NB4 (cell line): Measurements from ENCODE around the gene GPR55.

ENCODE experiments used
- DNase-seq: peaks from one replicate; pipeline ENCODE4 v3.0.0; 2010; ENCODE audit warnings: low read depth
- H3K4me3 ChIP-seq: one replicate; pipeline ENCODE4 v1.5.1; 2011; ENCODE audit warnings: mild to moderate bottlenecking, low read depth, low read length, moderate library complexity
- MYC ChIP-seq: IDR thresholded peaks from 2 replicates; pipeline ENCODE4 v1.6.1; 2011; ENCODE audit warnings: low read depth, low read length
- POLR2A ChIP-seq: IDR thresholded peaks from 2 replicates; pipeline ENCODE4 v1.6.1; 2011; ENCODE audit warnings: mild to moderate bottlenecking; ENCODE audit not compliant: insufficient read length; ENCODE audit errors: extremely low read depth
- TF ChIP-seq, protein P1 (sequence below): IDR thresholded peaks from 2 replicates; pipeline ENCODE4 v1.6.1; 2011; ENCODE audit warnings: low read depth, low read length
- TF ChIP-seq, protein P2 (sequence below): IDR thresholded peaks from one replicate; pipeline ENCODE4 v1.5.1; 2012; ENCODE audit warnings: low read depth, low read length

The GPR55 gene

DNA sequence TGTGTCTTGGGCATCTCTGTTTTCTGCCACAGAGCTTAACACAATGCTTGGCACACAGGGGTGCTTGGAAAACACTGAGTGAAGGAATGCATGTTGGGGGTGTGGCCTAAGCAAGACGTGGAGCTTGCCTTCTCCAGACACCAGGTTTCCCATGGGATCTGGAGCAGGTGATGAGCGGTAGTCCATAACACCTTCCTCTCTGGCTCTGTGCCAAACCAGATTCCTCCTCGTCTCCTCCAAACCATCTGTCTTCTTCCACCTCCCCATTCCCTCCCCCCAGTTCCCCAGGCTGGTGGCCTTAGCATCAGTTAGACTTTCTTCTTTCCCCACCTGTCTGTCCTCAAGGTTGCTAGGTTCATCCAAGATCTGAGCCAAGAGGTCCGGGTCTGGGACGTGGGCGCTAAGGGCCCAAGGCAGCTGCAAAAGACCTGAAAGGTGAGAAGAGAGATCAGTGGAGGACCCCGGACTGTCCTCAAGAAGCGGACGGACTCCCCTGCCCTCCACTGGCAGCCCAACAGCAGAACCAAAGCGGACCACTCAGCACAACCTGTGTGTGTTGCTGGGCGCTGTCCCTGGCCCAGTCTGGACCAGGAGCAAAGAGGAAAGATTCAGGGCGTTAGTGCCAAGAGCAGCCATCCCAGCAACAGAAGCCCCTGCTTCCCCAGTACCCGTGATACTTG is 61.5 kb downstream of the GPR55 start:
- TF ChIP-seq MYC (no peak), POLR2A (no peak)
- TF ChIP-seq, protein P1, sequence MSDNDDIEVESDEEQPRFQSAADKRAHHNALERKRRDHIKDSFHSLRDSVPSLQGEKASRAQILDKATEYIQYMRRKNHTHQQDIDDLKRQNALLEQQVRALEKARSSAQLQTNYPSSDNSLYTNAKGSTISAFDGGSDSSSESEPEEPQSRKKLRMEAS: no peak
- TF ChIP-seq, protein P2, sequence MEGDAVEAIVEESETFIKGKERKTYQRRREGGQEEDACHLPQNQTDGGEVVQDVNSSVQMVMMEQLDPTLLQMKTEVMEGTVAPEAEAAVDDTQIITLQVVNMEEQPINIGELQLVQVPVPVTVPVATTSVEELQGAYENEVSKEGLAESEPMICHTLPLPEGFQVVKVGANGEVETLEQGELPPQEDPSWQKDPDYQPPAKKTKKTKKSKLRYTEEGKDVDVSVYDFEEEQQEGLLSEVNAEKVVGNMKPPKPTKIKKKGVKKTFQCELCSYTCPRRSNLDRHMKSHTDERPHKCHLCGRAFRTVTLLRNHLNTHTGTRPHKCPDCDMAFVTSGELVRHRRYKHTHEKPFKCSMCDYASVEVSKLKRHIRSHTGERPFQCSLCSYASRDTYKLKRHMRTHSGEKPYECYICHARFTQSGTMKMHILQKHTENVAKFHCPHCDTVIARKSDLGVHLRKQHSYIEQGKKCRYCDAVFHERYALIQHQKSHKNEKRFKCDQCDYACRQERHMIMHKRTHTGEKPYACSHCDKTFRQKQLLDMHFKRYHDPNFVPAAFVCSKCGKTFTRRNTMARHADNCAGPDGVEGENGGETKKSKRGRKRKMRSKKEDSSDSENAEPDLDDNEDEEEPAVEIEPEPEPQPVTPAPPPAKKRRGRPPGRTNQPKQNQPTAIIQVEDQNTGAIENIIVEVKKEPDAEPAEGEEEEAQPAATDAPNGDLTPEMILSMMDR: no peak
- no peak for DNase-seq
- H3K4me3 ChIP-seq: no peak overlapping the region

GRCh38 chr2:230863031-230863430 is 62.0 kb downstream of the GPR55 start:
- TF ChIP-seq MYC (no peak), POLR2A (no peak)
- TF ChIP-seq, protein P2: no peak
- TF ChIP-seq, protein P1: no peak
- H3K4me3 ChIP-seq: no peak overlapping the region
- DNase-seq: no peak

DNA sequence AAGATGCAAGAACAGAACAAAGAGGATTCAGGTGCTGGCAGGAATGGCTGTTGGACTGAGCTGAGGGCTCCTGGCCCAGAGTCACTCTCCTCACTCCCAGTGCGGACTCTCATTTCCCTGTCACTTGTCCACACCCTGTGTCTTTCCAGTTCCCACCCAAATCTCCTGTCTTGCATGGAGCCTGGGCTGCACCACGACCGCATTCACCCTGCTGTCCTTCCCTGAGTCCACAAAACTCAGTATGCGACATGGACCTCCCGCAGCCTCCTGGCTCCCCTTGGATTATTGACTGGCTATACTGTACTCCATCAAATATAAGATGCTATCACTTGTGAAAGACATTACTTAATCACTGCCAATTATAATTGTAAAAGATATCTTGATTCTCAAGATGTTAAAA is 62.8 kb downstream of the GPR55 start:
- no peak for DNase-seq
- TF ChIP-seq POLR2A (no peak), MYC (no peak)
- TF ChIP-seq, protein P2: no peak
- TF ChIP-seq, protein P1: no peak
- H3K4me3 ChIP-seq: no peak overlapping the region

GRCh38 chr2:230861552-230862255 is 63.3 kb downstream of the GPR55 start:
- TF ChIP-seq, protein P1: no peak
- TF ChIP-seq, protein P2: no peak
- no peak for TF ChIP-seq MYC
- TF ChIP-seq POLR2A: no peak
- H3K4me3 ChIP-seq: no peak overlapping the region
- DNase-seq: no peak
